ENCODE results near the gene NHEJ1. TPM values are rescaled to one million over a fixed set of nuclear protein-coding genes. Genes with fewer than 3 reads are reported as not detected.
"Not testable (repeated sequence)": the region's sequence is repeated elsewhere in the genome, so short reads cannot be mapped to it uniquely, and the experiment has no call there.

Gene NHEJ1
- total RNA-seq (2014; rRNA removed), result 18.0 and 22.2 TPM in 2 replicates
- 10.3 TPM for polyA plus RNA-seq (2012)

DNA sequence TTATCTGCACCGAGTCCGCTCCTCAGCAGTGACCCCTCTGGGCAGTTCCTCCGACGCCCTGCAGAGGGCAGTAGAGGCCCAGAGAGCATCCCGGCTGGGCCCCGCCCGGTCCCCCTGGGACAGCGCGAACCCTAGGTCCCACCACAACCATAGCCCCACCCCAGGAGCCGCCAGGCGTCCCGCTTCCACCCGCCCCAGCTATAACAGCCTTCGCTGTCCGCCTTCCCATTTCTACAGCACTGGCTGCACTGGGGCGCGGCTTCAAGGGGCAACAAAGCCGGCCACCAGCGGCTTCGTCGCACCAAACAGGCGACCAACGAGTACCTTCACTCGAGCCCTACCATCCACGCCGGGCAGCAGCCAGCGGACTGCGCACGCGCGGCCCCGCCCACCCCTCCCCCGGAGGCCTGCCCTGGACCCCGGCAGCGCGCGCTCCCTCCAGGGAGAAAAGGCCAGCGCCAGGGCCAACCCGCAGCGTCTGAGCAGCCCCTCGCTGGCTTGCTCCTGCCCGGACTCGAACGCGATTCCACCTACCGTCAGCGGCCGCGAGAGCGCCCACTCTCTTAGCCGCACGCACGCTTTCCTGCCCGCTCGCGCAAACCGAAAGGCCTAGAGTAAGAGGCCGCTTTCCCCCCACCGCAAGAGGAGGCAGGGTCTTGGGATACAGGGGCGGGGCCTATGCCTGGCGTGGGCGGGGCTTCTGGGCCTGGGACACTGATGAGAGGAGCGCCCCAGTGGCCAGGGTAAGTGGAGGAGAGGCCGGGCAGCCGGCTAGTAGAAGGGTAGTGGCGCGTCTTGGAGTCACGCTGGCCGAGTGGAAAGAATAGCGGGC lies at the start of gene NHEJ1:
Gene NHEJ1, minus strand, starts transcription at position 630 of the 832 bp plus-strand sequence. CDS start 2,453 bp downstream, outside the sequence.
- DNase-seq (ENCODE audit: low read depth), result peak; percentile 91

- DNase-seq (ENCODE audit: low read depth), result no peak
Observed at GRCh38 chr2:219209236-219210195, 48.9 kb upstream of the NHEJ1 start.

- DNase-seq (ENCODE audit: low read depth), result peak; percentile 54
Observed at GRCh38 chr2:219207884-219208740, 47.5 kb upstream of the NHEJ1 start.

DNA sequence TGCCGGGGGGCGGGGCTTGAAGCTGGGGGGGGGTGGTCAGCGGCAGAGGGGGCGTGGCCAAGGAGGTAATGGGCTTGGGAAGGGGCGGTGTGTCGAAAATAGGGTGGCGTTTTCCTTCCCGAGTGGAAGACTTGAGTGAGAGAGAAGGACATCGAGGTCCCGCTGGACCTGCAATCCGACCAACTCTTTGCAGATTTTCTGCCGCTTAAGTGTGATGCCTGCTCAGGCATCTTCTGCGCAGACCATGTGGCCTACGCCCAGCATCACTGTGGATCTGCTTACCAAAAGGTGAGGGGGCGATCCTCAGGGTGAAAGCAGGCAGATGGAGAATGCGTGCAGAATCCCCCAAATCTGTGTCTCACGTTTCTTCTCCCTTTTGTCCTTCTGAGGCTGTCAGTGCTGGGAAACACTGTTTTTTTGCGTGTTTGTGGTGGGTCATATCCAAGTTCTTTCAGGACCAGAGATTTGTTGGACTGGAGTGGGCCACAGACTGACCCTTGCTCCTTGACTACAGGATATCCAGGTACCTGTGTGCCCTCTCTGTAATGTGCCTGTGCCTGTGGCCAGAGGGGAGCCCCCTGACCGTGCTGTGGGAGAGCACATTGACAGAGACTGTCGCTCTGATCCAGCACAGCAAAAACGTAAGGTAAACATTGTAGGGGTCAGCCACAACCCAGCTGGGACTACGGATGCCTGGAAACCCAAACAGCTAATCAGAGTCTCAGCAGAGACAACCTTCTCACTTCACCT lies 46.7 kb upstream of the NHEJ1 start:
- DNase-seq (ENCODE audit: low read depth), result no peak

GRCh38 chr2:219206328-219207133 lies 45.9 kb upstream of the NHEJ1 start, which contains the start of gene ZFAND2B:
ZFAND2B (plus strand) TSS chr2:219206782; CDS start chr2:219206988, 206 bp downstream.
- peak; percentile 90 for DNase-seq (ENCODE audit: low read depth)

DNA sequence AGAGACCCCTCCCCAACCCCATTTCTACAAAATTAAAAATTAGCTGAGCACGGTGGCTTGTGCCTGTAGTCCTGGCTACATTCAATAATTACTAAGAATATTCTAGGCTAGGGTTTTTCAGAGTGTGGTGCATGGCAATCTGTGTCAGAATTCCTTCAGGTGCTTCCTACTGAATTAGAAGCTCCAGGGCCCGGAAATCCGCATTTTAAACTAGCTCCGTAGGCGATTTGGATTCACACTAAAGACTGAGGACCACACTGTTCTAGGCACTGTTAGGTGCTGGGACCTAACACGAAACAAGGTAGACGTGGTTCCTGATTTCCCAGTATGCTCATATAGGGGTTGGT lies 45.3 kb upstream of the NHEJ1 start:
- no peak for DNase-seq (ENCODE audit: low read depth)

- DNase-seq (ENCODE audit: low read depth), result no peak
Observed at GRCh38 chr2:219205165-219205538, 44.5 kb upstream of the NHEJ1 start.

- DNase-seq (ENCODE audit: low read depth), result no peak
Observed at GRCh38 chr2:219204425-219205164, 44.0 kb upstream of the NHEJ1 start.

DNA sequence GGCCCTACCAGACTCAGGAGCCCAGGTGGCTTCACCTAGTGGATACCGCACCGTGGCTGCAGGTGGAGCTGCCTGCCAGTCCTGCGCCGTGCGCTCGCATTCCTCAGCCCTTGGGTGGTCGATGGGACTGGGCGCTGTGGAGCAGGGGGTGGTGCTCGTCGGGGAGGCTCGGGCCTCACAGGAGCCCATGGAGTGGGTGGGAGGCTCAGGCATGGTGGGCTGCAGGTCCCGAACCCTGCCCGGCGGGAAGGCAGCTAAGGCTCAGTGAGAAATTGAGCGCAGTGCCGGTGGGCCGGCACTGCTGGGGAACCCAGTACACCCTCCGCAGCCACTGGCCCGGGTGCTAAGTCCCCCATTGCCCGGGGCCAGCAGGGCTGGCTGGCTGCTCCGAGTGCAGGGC lies 40.7 kb upstream of the NHEJ1 start:
- DNase-seq (ENCODE audit: low read depth), result not testable (repeated sequence)

GRCh38 chr2:219200502-219201326 lies 40.1 kb upstream of the NHEJ1 start:
- DNase-seq (ENCODE audit: low read depth), result not testable (repeated sequence)

DNA sequence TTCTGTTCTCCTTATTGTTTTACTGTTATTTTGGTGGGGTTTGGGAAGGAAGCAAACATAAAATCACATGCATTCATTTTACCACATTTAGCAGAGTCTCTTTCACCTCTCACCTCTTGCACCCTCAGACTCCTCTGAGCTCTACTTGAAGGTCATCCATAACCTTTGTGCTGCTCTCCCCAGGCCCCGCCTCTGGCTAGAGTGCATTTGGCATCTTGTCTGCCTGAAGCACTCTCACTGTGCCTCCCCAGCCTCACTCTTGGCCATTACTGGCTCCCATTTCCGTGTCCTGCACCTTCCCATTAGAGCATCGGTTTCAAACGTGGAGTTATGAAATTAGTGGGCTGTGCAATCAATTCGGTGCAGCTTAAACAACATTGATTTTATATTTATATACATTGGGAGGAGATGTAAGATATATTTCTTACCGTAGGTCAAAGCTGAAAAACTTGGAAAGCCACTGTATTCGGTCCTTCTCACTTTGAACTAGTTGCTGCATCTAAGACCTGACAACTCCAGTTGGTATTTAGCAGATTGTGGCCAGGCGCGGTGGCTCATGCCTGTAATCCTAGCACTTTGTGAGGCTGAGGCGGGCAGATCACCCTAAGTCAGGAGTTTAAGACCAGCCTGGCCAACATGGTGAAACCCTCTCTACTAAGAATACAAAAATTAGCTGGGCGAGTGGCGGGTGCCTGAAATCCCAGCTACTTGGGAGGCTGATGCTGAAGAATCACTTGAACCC lies 39.0 kb upstream of the NHEJ1 start:
- DNase-seq (ENCODE audit: low read depth), result no peak

DNA sequence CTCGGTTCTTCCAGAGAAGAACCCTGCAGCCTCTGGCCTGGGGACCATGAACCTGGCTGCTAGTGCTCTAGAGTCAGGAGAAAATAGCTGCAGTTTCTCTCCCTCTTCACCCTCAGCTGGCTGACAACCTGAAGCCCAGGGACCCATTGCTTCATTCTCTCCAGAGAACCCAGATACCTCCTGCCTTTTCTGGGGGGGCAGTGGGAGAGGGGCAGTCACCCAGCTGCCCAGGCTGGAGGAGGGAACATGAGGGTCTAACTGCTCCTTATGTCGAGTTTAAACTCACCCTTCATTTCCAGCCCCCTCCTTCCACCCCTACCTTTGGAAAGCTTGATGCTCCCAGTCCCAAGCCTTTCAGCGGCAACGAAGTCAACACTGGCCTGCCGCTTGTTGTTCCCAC lies 38.4 kb upstream of the NHEJ1 start:
- no peak for DNase-seq (ENCODE audit: low read depth)

GRCh38 chr2:219197388-219197787 lies 36.8 kb upstream of the NHEJ1 start:
- no peak for DNase-seq (ENCODE audit: low read depth)

- DNase-seq (ENCODE audit: low read depth), result no peak
Observed at GRCh38 chr2:219186754-219187456, 26.3 kb upstream of the NHEJ1 start.

- no peak for DNase-seq (ENCODE audit: low read depth)
Observed at GRCh38 chr2:219184121-219184520, 23.5 kb upstream of the NHEJ1 start.

- no peak for DNase-seq (ENCODE audit: low read depth)
Observed at GRCh38 chr2:219183151-219183772, 22.6 kb upstream of the NHEJ1 start.

All from LHCN-M2 (cell line).